Tracheal epithelial cell (primary cell): ENCODE data around the gene TPSG1. TPM values are rescaled to one million over a fixed set of nuclear protein-coding genes. Genes with fewer than 3 reads are reported as not detected.

Source experiments
- total RNA-seq: library from RNA; depleted of rRNA; stranded (reverse); fragments of >200 nt; gene quantifications from 2 replicates; pipeline ENCODE4 v1.2.1, GENCODE V29; 2014

Gene TPSG1
- not detected in 2 replicates for total RNA-seq

DNA sequence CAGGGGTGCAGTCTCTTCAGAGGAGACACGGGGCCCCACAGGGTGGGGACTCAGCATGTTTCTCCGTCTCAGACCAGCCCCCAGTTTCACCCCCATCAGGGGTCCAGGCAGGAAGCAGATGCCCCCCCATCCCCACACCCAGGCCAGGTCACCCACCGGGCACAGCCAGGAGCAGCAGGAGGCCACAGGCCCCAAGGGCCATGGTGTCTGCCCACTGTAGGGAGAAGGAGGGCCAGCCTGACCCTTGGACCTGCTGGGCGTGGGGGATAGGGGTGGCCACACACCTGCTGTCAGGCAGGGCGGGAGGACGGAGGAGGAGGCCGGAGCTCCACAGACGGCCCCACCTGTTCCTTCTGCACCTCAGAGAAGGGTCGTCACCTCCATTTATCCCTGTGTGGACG lies at the start of gene TPSG1:
TPSG1 (minus strand) TSS at position 218 of the 401 bp plus-strand sequence; CDS start at position 202, 16 bp downstream.

DNA sequence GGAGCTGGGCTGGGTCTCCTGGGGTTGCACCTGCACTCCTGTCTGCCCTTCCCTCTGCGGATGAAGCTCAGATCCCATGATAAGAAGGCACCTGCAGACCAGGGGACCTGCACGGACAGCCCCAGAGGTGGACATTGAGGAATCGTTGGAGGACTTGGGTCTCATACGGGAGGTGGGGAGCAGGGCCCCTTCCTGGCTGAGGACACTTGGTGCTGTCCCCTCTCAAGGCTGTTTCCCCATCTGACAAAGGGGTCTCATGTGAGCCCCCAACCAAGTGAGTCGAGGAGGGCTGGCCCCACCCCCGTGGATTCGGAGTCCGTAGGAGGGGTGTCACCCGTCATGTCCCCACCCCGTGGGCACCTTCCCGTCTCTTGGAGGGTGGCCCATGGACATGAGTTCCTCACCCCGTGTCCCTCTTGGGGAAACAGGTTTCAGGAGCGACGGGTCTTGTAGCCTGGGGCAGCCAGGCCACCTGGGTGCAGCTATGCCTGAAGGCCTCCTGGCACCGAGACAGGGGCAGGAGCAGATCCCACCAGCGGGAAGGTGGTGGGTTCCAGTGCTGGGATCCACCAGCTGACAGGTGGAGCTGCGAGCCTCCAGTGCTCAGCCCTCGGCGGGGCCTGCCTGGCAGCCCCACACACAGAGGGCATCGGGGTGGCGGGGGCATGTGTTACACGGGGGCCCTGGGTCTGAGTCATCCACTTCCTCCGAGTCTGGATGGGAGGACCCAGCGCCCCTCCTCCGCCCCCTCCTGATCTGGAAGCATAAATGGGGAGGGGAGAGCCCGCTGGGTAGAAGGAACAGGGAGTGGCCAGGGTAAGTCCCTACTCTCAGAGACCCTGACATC lies 30.4 kb upstream of the TPSG1 start, which contains the start of gene TPSD1:
TPSD1 (plus strand) TSS at position 794 of the 847 bp plus-strand sequence. CDS start 212 bp downstream, outside the sequence.

DNA sequence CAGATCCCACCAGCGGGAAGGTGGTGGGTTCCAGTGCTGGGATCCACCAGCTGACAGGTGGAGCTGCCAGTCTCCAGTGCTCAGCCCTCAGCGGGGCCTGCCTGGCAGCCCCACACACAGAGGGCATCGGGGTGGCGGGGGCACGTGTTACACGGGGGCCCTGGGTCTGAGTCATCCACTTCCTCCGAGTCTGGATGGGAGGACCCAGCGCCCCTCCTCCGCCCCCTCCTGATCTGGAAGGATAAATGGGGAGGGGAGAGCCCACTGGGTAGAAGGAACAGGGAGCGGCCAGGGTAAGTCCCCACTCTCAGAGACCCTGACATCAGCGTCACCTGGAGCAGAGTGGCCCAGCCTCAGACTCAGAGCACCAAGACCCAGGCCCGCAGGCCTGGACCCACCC lies 15.4 kb upstream of the TPSG1 start, which contains the start of gene TPSAB1:
TPSAB1 (plus strand) TSS at position 270 of the 400 bp plus-strand sequence. CDS start 234 bp downstream, outside the sequence.

GRCh38 chr16:1230084-1230470 lies 5.0 kb upstream of the TPSG1 start, which contains the start of gene TPSB2:
TSS of gene TPSB2 (minus strand) at chr16:1230184. CDS start at chr16:1229951, 233 bp downstream.

Other genes with a start within 250 kb of the TPSG1 start
- gene SOX8, start 243.5 kb downstream of the TPSG1 start, total RNA-seq = not detected in 2 replicates
- not detected in 2 replicates for gene SSTR5, start 152.5 kb downstream of the TPSG1 start, total RNA-seq
- not detected in 2 replicates for gene C1QTNF8, start 129.0 kb downstream of the TPSG1 start, total RNA-seq
- under 0.01 and 0.24 TPM in 2 replicates for gene CACNA1H, start 72.2 kb downstream of the TPSG1 start, total RNA-seq
- not detected in 2 replicates for gene TPSB2, start 4.9 kb upstream of the TPSG1 start, total RNA-seq
- gene TPSAB1, start 15.4 kb upstream of the TPSG1 start, total RNA-seq = not detected in 2 replicates
- gene TPSD1, start 30.8 kb upstream of the TPSG1 start, total RNA-seq = not detected in 2 replicates
- gene UBE2I, start 84.4 kb upstream of the TPSG1 start, total RNA-seq = 39.9 and 50.1 TPM in 2 replicates
- gene BAIAP3, start 108.4 kb upstream of the TPSG1 start, total RNA-seq = 0.24 and 0.85 TPM in 2 replicates
- gene TSR3, start 126.6 kb upstream of the TPSG1 start, total RNA-seq = 114 and 120 TPM in 2 replicates
- 34.9 and 37.1 TPM in 2 replicates for gene GNPTG, start 126.7 kb upstream of the TPSG1 start, total RNA-seq
- 2.3 and 4.1 TPM in 2 replicates for gene UNKL, start 189.4 kb upstream of the TPSG1 start, total RNA-seq
- gene UQCC4, start 195.5 kb upstream of the TPSG1 start, total RNA-seq = 14.7 and 16.1 TPM in 2 replicates
- not detected in 2 replicates for gene PERCC1, start 205.8 kb upstream of the TPSG1 start, total RNA-seq
- gene CCDC154, start 219.3 kb upstream of the TPSG1 start, total RNA-seq = 0.24 and 0.43 TPM in 2 replicates
- gene CLCN7, start 249.8 kb upstream of the TPSG1 start, total RNA-seq = 56.5 and 80.7 TPM in 2 replicates